Endothelial cell of umbilical vein (primary cell): Measurements from ENCODE around the gene MAPK8.

Source experiments
- CTCF ChIP-seq, 2 donors: IDR thresholded peaks; 1 replicate in 1 of 2; 2 replicates in 1 of 2; pipeline ENCODE4 v1.5.1; 2011; ENCODE audit warnings: low read length in 2 of 2, mild to moderate bottlenecking in 2 of 2, moderate library complexity in 2 of 2, control low read depth in 1 of 2, inconsistent platforms in 1 of 2, low read depth in 1 of 2; ENCODE audit not compliant: insufficient read depth in 1 of 2; ENCODE audit errors: extremely low read depth in 1 of 2
- EZH2 ChIP-seq: IDR thresholded peaks from 2 replicates; pipeline ENCODE4 v1.6.1; 2012; ENCODE audit warnings: borderline replicate concordance, low read depth, mild to moderate bottlenecking, moderate library complexity, low read length, inconsistent platforms; ENCODE audit not compliant: severe bottlenecking
- GATA2 ChIP-seq: IDR thresholded peaks from 2 replicates; pipeline ENCODE4 v1.7.0; 2011; ENCODE audit warnings: low read depth, mild to moderate bottlenecking, moderate library complexity, mixed read lengths, low read length; ENCODE audit not compliant: insufficient read length, insufficient read depth
- POLR2AphosphoS5 ChIP-seq: IDR thresholded peaks from 2 replicates; pipeline ENCODE4 v1.6.1; 2012; ENCODE audit warnings: low read depth, mild to moderate bottlenecking, control low read depth, low read length, moderate library complexity; ENCODE audit not compliant: insufficient read depth

- no peak for TF ChIP-seq POLR2AphosphoS5
- no peak for TF ChIP-seq CTCF (IDR thresholded peaks at IDR 0.05; ENCODE audit: extremely low read depth in 1 of 2, insufficient read depth in 1 of 2, low read depth in 1 of 2, low read length in 2 of 2)
- no peak for TF ChIP-seq GATA2
- TF ChIP-seq EZH2: no peak
Observed at GRCh38 chr10:48330269-48330668, 23.8 kb downstream of the MAPK8 start.
